GM21381 (cell line): ENCODE measurements around the gene SAMMSON.

ENCODE experiments used
- ATAC-seq: cut with Tn5 transposase; IDR thresholded peaks from one replicate; pipeline ENCODE4 v1.9.1; 2021; ENCODE audit warnings: mild to moderate bottlenecking, moderate library complexity; ENCODE audit not compliant: unreplicated experiment

Gene SAMMSON

DNA sequence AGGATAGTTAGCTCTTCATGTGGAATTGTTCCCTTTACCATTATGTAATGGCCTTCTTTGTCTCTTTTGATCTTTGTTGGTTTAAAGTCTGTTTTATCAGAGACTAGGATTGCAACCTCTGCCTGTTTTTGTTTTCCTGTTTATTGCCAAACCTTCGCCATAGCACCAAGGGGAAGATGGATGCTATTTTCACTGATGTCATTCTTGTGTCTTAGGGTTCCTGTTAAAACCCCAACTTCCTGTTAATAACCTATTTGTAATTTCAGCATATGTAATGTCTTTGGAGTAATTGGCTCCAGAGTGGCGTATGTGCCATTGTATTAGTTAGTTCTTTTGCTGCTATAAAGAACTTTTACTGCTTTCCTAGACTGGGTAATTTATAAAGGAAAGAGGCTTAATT is 10.8 kb downstream of the SAMMSON start:
- no peak for ATAC-seq

GRCh38 chr3:70011582-70011981 is 12.0 kb downstream of the SAMMSON start:
- no peak for ATAC-seq

GRCh38 chr3:70020906-70021660 is 21.6 kb downstream of the SAMMSON start:
- no peak for ATAC-seq

DNA sequence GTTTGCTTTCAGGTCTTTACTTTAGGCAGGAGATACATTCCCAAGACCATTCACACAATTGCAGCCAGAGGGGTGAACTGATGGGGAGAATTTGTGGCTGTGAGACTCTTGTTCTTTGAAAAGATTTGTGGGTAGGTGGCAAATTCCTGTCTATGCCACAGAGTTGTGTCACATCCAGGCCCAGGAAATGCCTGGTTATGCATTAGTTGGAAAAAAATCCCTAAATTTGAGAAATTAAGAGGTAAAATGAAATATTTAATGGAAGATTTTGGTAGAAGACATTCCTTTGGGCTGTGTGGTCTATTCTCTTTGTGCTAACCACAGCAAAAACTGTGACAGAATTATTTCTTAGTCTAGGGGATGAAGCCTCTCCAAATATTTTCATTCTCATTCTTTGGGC is 28.8 kb downstream of the SAMMSON start:
- no peak for ATAC-seq

GRCh38 chr3:70038693-70039092 is 39.2 kb downstream of the SAMMSON start:
- ATAC-seq = no peak

DNA sequence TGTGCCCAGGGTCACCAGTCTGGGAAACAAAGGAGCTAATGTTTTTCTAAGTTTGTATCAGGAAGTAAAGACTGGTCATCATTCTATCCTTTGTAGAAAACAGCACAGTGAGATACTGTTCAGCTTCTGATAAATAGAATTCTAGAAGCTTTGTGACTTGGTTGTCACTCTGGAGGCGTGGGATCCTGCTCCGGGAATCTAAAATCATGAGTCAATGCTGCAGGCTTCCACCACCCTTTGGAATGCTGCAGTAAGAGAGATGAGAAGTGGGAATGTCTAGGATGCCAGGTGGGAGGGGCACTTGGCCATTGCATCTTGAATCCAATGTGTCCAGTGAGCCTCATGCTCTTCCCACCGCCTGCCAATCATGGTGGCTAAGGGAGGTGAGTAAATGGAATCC is 40.9 kb downstream of the SAMMSON start:
- ATAC-seq = no peak

DNA sequence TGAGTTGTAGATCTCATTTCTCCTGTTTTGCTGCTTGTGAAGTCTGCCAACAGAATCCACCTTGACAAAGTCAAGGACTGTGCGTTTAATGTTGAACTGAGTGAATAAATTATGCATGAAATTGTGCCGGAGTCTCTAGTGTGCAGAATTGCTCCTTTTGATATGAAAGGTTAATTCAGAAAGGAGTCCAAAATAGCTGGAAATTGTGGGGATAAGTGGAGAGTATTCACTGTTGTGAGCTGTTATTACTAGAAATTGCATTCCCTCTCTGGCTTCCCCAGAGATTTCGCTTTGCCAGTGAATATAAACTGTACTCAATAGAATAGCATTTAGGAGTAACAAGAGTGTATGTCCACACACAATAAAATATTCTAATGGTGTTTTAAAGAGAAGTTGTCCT is 43.1 kb downstream of the SAMMSON start:
- ATAC-seq = no peak

GRCh38 chr3:70049761-70050160 is 50.2 kb downstream of the SAMMSON start:
- ATAC-seq = no peak

DNA sequence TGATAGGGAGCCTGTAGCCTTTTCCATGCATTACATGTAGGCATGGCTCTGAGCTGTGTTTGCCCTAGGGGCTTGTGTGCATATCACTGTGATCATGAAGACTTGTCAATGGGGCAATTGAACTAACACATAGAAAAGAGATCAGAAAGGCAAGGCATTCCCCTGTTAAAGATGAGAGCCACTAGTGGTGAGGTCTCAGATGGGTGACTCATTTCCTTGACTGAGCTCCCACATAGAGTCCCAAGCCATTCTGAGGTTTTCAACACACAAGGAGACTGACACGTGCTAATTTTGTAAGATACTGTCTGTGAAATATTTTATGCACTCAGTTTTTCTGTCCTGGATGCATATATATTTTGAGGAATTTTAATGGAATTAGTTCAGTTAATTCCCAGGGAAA is 53.8 kb downstream of the SAMMSON start:
- ATAC-seq = no peak

GRCh38 chr3:70056081-70056480 is 56.5 kb downstream of the SAMMSON start:
- no peak for ATAC-seq

DNA sequence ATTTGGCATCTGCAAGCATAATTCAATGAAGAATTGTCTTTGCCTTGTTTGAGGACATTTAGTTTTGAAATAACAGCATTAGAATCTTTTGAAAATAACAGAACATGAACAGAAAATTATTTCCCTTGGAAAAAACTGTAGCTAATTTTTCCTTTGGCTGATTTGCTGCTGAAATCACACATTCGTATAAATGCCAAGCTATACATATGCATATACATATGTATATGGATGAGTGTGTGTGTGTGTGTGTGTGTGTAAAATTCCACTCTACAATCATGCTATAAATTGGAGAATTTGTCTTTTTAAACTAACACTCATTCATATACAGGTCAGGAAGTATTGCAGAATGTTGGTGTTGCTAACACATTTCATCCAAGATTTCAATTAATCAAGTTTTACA is 57.9 kb downstream of the SAMMSON start:
- ATAC-seq = no peak

- ATAC-seq = no peak
Observed at GRCh38 chr3:70061096-70061495, 61.6 kb downstream of the SAMMSON start.

GRCh38 chr3:70064194-70064779 is 64.8 kb downstream of the SAMMSON start:
- no peak for ATAC-seq

DNA sequence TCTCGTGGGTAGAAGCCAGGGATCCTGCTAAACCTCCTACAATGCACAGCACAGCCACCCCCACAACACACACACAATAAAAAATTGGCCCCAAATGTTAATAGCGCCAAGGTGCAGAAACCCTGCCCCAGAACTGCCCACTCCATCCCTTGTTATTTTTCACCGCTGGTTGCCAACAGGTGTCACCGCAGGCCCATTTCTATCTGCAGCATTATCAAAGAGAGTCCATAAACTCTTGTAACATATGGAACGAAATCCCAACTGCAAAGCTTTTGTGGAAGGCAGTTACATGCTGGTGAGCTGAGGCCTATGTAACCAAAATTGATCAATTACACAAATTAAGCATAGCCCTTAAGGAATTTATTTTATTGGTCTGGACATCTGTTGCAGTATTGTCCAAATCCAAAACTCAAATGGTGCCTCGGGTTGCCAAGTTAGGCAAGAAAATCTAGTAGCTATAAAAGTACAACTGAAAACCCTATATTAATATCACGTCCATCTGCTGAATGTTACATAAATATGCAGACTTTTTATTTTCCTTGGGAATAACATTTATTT is 66.2 kb downstream of the SAMMSON start:
- no peak for ATAC-seq

GRCh38 chr3:70067860-70068521 is 68.5 kb downstream of the SAMMSON start:
- no peak for ATAC-seq

- ATAC-seq = no peak
Observed at GRCh38 chr3:70069557-70069956, 70.0 kb downstream of the SAMMSON start.

DNA sequence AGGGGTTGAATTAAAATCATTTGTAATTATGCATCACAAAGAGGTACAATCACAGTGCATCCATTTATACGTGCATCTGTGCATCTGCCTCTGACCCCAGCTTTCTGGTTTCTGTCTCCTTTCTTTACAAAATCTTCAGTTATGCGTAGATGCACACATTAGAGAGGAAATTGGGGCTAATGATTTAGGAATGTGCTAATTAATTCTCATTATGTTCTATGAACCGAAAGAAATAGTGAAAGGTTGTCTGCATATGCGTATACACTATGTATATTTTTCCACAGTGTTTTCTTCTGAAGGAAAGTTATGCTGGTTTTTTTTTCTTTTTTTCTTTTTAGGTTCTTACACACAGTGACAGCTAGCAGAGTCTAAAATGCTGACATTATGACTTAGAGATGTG is 71.6 kb downstream of the SAMMSON start:
- ATAC-seq = no peak

- ATAC-seq = no peak
Observed at GRCh38 chr3:70072180-70072579, 72.6 kb downstream of the SAMMSON start.

DNA sequence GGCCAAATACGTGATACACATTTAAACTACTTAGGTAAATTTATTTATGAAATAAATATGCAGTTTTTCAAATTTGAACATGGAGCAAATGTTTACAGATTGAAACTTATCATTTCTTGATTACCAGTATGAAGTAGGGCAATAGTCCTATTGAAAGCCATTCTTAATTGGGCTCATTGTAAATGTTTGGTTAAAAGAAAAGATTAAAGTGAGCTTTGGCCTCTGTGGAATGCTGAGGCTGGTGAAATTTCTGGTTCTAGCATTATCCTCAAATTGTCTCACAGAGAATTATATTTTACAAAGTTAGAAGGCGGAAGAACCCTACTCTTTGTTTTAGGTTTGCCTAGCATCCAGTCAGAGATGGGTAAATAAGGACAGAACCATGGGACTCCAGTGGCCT is 73.2 kb downstream of the SAMMSON start:
- no peak for ATAC-seq

DNA sequence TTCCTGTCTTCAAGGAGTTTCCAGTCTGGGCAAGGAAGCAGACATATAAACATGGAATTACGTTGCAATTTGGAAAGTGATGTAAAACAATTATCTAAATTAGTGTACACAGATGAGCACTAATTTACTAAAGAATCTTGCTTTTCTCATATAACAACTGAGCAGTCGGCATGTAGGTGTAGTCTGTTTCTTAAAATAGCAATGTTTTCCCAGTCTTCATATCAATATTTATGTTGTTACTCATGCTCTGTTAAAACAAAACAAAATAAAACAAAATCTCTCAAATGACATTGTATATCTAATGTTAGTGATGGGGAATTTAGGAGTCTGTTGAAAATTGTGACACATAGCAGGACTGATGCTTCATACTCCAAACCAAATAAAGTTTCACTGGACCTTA is 75.6 kb downstream of the SAMMSON start:
- no peak for ATAC-seq

DNA sequence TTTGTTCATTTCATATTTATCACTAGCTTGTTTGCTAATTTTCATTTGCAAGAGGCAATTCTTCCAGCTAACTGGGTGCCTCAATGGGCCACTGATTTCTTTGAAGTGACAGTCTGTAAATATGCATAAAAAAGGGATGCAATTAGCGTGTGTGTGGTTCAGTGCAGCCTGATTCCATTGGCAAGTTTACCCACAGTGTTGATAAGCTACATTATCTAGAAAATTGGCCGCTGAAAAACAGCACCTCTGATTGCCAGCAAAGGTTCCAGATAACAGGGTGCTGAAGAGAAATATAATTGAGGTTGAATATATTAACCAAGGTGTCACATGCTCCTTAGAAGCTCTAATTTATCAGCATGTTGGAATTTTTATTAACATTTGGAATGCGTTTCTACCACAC is 76.9 kb downstream of the SAMMSON start:
- ATAC-seq = no peak

DNA sequence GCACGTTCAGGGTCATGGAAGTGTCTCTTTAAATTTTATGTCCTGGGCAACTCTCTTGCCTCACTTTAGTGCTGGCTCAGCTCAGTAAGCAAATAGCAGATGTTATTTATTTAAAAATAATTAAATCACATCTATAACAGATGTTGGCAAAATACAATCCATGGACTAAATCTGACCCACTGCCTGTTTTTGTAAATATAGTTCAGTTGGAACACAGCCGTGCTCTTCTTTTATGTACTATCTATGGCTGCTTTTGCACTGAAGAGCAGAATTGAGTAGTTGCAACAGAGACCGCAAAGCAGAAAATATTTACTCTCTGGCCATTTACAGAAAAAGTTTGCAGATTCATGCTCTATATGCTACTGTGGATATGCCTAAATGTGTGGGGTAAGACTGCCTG is 79.2 kb downstream of the SAMMSON start:
- ATAC-seq = no peak
